Measurements from ENCODE around the gene MVD. TPM values are rescaled to one million over a fixed set of nuclear protein-coding genes. Genes with fewer than 3 reads are reported as not detected.

The MVD gene
- total RNA-seq, 1 donor from 2014 or later = 123 TPM

DNA sequence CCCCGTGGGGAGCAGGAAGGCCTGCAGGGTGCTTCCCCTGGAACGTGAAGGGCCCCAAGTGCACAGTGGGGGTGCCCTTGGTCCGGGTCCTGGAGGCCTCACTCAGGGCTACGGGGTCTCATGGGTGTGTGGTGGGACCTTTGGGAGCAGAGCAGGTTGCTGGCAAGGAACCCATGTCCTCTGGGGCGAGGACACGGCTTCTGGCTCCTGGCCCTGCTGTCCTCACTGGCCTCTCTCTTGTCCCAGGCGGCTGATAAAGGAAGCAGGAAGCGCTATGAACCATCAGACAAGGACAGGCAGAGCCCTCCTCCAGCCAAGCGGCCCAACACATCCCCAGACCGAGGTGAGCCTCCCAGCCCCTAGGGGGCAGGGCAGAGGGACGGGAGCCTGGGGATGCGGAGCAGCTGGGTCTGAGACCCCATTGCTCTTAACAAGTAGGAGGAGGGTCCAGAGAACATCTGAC lies 34.3 kb downstream of the MVD start:
- peak; percentile 79 for DNase-seq (ENCODE audit: low spot score)
- TF ChIP-seq, protein P1, sequence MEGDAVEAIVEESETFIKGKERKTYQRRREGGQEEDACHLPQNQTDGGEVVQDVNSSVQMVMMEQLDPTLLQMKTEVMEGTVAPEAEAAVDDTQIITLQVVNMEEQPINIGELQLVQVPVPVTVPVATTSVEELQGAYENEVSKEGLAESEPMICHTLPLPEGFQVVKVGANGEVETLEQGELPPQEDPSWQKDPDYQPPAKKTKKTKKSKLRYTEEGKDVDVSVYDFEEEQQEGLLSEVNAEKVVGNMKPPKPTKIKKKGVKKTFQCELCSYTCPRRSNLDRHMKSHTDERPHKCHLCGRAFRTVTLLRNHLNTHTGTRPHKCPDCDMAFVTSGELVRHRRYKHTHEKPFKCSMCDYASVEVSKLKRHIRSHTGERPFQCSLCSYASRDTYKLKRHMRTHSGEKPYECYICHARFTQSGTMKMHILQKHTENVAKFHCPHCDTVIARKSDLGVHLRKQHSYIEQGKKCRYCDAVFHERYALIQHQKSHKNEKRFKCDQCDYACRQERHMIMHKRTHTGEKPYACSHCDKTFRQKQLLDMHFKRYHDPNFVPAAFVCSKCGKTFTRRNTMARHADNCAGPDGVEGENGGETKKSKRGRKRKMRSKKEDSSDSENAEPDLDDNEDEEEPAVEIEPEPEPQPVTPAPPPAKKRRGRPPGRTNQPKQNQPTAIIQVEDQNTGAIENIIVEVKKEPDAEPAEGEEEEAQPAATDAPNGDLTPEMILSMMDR (IDR thresholded peaks at IDR 0.05; ENCODE audit: unreplicated experiment) = peak; percentile 34
- H3K36me3 Mint-ChIP-seq (ENCODE audit: low read depth, unreplicated experiment) = peaks cover 26% of the 10 kb centered on the region
- H3K27ac Mint-ChIP-seq (ENCODE audit: unreplicated experiment) = peak overlapping the region; percentile 80
- H3K27me3 Mint-ChIP-seq (ENCODE audit: unreplicated experiment) = peaks cover 8% of the 10 kb centered on the region
- H3K9me3 Mint-ChIP-seq (ENCODE audit: unreplicated experiment) = no peaks in the 10 kb centered on the region
- H3K4me1 Mint-ChIP-seq (ENCODE audit: unreplicated experiment) = peaks cover 4% of the 10 kb centered on the region
- no peak overlapping the region for H3K4me3 Mint-ChIP-seq (ENCODE audit: unreplicated experiment)

DNA sequence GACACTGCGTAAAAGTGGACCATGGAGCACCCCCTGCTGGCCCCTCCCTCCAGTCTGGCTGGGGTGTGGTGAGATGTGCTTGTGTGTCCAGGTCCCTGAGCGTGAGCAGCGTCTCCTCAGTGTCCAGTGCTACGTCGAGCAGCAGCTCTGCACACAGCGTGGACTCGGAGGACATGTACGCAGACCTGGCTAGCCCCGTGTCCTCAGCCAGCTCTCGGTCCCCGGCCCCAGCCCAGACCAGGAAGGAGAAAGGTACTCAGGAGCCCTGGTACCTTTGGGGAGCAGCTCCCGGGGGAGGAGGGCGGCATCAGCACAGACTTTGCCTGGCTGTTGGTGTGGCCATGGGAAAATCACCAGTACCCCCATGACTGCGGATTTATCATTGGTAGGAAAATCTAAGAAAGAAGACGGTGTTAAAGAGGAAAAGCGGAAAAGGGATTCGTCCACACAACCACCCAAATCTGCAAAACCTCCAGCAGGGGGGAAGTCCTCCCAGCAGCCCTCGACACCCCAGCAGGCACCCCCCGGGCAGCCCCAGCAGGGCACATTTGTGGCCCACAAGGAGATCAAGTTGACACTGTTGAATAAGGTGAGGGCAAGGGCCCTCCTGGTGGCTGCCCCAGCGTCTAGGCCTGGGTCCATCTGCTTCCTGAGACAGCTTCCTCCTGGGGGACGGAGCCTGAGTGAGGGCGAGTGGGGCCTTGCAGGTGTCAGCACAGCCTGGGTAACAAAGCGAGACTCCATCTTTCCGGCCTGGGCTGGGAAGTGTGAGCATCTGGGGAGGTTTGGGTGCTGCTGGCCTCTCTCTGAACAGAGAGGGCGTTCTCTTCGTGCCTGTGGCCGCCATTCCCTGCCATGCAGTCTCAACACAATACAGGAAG lies 35.1 kb downstream of the MVD start:
- peaks cover 8% of the 10 kb centered on the region for H3K27me3 Mint-ChIP-seq (ENCODE audit: unreplicated experiment)
- TF ChIP-seq, protein P1 (IDR thresholded peaks at IDR 0.05; ENCODE audit: unreplicated experiment) = no peak
- peaks cover 4% of the 10 kb centered on the region for H3K4me1 Mint-ChIP-seq (ENCODE audit: unreplicated experiment)

DNA sequence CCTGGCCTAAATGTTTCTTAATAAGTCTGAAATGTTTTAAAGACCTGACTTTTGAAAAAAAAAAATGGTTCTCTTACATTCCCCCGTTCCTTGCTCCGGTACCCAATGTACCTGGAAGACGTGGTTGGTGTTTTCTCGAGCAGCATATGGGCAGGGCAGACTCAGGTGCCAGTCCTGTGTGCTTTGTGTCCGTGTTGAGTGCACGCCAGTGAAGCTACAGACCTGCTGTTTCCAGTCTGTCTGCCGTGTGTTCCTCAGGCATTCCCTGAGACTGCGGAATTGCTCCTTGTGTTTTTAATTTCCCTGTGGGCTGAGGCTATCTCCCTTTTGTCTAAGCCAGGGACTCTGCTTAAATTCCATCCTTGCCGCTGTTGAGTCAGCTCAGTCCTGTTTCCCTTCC lies 36.2 kb downstream of the MVD start:
- peak overlapping the region; percentile 22 for H3K27ac Mint-ChIP-seq (ENCODE audit: unreplicated experiment)
- H3K36me3 Mint-ChIP-seq (ENCODE audit: low read depth, unreplicated experiment) = peaks cover 27% of the 10 kb centered on the region
- H3K4me1 Mint-ChIP-seq (ENCODE audit: unreplicated experiment) = peaks cover 4% of the 10 kb centered on the region
- H3K9me3 Mint-ChIP-seq (ENCODE audit: unreplicated experiment) = no peaks in the 10 kb centered on the region
- TF ChIP-seq, protein P1 (IDR thresholded peaks at IDR 0.05; ENCODE audit: unreplicated experiment) = no peak
- DNase-seq (ENCODE audit: low spot score) = no peak
- H3K4me3 Mint-ChIP-seq (ENCODE audit: unreplicated experiment) = no peak overlapping the region
- H3K27me3 Mint-ChIP-seq (ENCODE audit: unreplicated experiment) = peaks cover 6% of the 10 kb centered on the region

More for the DNA sequence above, 35.1 kb downstream of the MVD start:
- H3K9me3 Mint-ChIP-seq (ENCODE audit: unreplicated experiment) = no peaks in the 10 kb centered on the region
- no peak for DNase-seq (ENCODE audit: low spot score)
- H3K27ac Mint-ChIP-seq (ENCODE audit: unreplicated experiment) = peak overlapping the region; percentile 38
- peaks cover 32% of the 10 kb centered on the region for H3K36me3 Mint-ChIP-seq (ENCODE audit: low read depth, unreplicated experiment)
- peak overlapping the region; percentile 59 for H3K4me3 Mint-ChIP-seq (ENCODE audit: unreplicated experiment)

DNA sequence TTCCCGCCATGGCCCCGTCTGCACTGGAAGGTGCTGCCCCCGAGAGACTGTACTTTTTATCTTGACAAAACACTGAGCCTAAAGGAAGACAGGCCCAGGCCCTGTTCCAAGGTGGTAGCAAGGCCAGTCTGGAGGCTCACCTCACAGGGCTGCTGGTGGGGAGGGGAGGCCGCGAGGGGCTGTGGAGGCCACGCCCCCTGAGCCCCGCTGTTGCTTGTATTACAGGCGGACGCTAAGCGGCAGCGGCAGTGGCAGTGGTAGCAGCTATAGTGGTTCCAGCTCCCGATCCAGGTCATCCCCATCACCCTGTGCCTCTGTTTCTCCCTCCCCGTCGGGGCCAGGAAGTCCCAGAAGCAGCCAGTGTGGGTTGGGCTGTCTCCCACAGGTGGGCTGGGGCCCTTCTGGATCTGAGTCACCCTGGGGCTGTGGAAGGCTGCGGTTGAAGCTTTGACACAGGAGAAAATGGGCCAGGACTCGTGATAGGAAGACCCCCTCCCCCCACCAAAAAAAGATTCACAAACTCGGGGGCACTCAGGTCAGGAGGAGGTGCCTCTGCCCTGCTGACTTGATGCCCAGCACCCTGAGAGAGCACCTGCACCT lies 37.8 kb downstream of the MVD start:
- H3K9me3 Mint-ChIP-seq (ENCODE audit: unreplicated experiment) = no peaks in the 10 kb centered on the region
- H3K27me3 Mint-ChIP-seq (ENCODE audit: unreplicated experiment) = peaks cover 6% of the 10 kb centered on the region
- DNase-seq (ENCODE audit: low spot score) = no peak
- TF ChIP-seq, protein P1 (IDR thresholded peaks at IDR 0.05; ENCODE audit: unreplicated experiment) = no peak
- no peak overlapping the region for H3K4me3 Mint-ChIP-seq (ENCODE audit: unreplicated experiment)
- H3K4me1 Mint-ChIP-seq (ENCODE audit: unreplicated experiment) = peaks cover 4% of the 10 kb centered on the region
- H3K27ac Mint-ChIP-seq (ENCODE audit: unreplicated experiment) = no peak overlapping the region
- peaks cover 21% of the 10 kb centered on the region for H3K36me3 Mint-ChIP-seq (ENCODE audit: low read depth, unreplicated experiment)

DNA sequence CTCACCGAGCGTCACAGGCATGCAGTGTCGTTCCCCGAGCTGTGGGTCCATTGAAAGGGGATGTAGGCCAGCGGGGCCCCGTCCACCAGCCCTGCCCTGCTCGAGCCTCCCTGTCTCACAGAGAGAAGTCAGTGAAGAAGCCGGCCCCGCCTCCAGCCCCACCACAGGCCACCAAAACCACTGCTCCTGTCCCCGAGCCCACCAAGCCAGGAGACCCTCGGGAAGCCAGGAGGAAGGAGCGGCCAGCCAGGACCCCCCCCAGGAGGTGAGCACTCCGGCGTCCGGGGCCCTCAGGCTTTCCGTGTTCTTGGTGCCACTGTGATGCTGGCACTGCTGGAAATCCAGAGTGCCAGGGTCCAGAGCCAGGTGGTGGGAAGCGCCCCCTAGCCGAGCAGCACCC lies 38.4 kb downstream of the MVD start:
- H3K27me3 Mint-ChIP-seq (ENCODE audit: unreplicated experiment) = peaks cover 8% of the 10 kb centered on the region
- peaks cover 4% of the 10 kb centered on the region for H3K4me1 Mint-ChIP-seq (ENCODE audit: unreplicated experiment)
- DNase-seq (ENCODE audit: low spot score) = no peak
- no peak overlapping the region for H3K27ac Mint-ChIP-seq (ENCODE audit: unreplicated experiment)
- peaks cover 21% of the 10 kb centered on the region for H3K36me3 Mint-ChIP-seq (ENCODE audit: low read depth, unreplicated experiment)
- no peaks in the 10 kb centered on the region for H3K9me3 Mint-ChIP-seq (ENCODE audit: unreplicated experiment)
- TF ChIP-seq, protein P1 (IDR thresholded peaks at IDR 0.05; ENCODE audit: unreplicated experiment) = no peak
- H3K4me3 Mint-ChIP-seq (ENCODE audit: unreplicated experiment) = no peak overlapping the region
